Prostate gland (tissue), 2 donors: Measurements from ENCODE around the gene TMEM135.

ENCODE experiments used
- POLR2A ChIP-seq: fragments of 450-650 bp; IDR thresholded peaks from one replicate; pipeline ENCODE4 v1.6.1; 2016; ENCODE audit warnings: antibody characterized with exemption, mild to moderate bottlenecking
- TF ChIP-seq, protein P1 (sequence below), 4 experiments: fragments of 200-600 bp in 2 of 4; fragments of 450-650 bp in 2 of 4; sonication (generic) in 2 of 4; IDR thresholded peaks; 1 replicate in 3 of 4; 2 replicates in 1 of 4; pipeline ENCODE4 v1.5.1; 2016 to 2019; ENCODE audit warnings: antibody characterized with exemption in 4 of 4, mild to moderate bottlenecking in 2 of 4, moderate library complexity in 2 of 4

- TF ChIP-seq, protein P1, sequence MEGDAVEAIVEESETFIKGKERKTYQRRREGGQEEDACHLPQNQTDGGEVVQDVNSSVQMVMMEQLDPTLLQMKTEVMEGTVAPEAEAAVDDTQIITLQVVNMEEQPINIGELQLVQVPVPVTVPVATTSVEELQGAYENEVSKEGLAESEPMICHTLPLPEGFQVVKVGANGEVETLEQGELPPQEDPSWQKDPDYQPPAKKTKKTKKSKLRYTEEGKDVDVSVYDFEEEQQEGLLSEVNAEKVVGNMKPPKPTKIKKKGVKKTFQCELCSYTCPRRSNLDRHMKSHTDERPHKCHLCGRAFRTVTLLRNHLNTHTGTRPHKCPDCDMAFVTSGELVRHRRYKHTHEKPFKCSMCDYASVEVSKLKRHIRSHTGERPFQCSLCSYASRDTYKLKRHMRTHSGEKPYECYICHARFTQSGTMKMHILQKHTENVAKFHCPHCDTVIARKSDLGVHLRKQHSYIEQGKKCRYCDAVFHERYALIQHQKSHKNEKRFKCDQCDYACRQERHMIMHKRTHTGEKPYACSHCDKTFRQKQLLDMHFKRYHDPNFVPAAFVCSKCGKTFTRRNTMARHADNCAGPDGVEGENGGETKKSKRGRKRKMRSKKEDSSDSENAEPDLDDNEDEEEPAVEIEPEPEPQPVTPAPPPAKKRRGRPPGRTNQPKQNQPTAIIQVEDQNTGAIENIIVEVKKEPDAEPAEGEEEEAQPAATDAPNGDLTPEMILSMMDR (IDR thresholded peaks at IDR 0.05) = no peak
- TF ChIP-seq POLR2A = no peak
Measured at GRCh38 chr11:87355596-87355995, 317.9 kb downstream of the TMEM135 start.
